ENCODE measurements around the gene PPFIA4. TPM values are rescaled to one million over a fixed set of nuclear protein-coding genes. Genes with fewer than 3 reads are reported as not detected.
"Not testable (repeated sequence)": the region's sequence is repeated elsewhere in the genome, so short reads cannot be mapped to it uniquely, and the experiment has no call there.

The PPFIA4 gene
- polyA plus RNA-seq, 1 experiment: 3.8 TPM

DNA sequence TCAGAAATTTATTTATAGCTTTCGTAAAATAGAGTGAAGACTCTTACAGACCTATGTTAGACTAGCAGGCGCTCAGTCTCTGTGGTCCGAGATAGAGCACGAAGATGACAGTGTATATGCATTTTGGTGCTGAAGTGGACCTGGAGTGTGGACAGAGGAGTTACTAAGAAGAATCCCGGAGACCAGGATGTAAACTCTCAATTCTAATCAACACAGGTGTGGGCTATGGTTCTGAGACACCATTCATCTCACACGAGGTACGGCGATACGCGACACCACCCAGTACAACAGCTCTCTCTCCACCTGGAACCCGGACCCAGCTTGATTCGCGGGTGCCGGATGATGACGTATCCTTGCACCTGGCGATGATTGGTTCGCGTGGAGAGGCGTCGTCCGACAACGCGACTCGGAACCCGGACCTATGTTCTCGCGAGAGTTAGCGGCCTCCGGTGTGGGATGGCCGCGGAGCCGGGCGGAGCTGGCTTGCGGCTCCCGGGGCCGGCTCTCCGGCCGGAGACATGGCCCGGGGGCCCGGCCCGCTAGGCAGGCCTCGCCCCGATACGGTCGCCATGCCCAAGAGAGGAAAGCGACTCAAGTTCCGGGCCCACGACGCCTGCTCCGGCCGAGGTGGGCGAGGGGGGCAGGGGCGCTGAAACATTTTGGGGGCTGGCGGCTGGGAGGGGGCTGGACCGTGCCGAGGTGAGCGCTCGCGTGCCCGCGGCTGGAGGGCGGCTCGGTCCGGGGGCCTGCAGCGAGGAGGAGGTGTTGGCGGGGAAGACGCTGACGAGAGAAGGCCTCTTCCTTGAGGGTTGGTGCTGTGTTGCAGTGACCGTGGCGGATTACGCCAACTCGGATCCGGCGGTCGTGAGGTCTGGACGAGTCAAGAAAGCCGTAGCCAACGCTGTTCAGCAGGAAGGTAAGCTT is 19.1 kb upstream of the PPFIA4 start, which contains the start of gene TMEM183A:
Gene TMEM183A, plus strand, starts transcription at position 427 of the 924 bp plus-strand sequence. Its CDS starts 92 bp downstream, at position 519.
- H3K27me3 ChIP-seq (ENCODE audit: control insufficient read depth, insufficient read depth, low read length): no peaks in the 10 kb centered on the region
- CTCF ChIA-PET: interaction anchor here (0.5 to 2.0 kb wide), 8 partner anchors 9 to 399 kb away, joined by 3 to 7 read pairs (median 4); partner anchors contain the start of gene KLHL12
- DNase-seq (ENCODE audit: low read depth): peak; percentile 73
- H3K4me3 ChIP-seq (ENCODE audit: low read depth, low read length): peak within 1 kb of the TSS; percentile 93
- peaks cover 2% of the 10 kb centered on the region; the same call in 1 of the 2 replicates for H3K36me3 ChIP-seq (ENCODE audit: control insufficient read depth, insufficient read depth, low read length)
- TF ChIP-seq, protein P1, sequence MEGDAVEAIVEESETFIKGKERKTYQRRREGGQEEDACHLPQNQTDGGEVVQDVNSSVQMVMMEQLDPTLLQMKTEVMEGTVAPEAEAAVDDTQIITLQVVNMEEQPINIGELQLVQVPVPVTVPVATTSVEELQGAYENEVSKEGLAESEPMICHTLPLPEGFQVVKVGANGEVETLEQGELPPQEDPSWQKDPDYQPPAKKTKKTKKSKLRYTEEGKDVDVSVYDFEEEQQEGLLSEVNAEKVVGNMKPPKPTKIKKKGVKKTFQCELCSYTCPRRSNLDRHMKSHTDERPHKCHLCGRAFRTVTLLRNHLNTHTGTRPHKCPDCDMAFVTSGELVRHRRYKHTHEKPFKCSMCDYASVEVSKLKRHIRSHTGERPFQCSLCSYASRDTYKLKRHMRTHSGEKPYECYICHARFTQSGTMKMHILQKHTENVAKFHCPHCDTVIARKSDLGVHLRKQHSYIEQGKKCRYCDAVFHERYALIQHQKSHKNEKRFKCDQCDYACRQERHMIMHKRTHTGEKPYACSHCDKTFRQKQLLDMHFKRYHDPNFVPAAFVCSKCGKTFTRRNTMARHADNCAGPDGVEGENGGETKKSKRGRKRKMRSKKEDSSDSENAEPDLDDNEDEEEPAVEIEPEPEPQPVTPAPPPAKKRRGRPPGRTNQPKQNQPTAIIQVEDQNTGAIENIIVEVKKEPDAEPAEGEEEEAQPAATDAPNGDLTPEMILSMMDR (IDR thresholded peaks at IDR 0.05; ENCODE audit: insufficient read depth, low read depth, low read length): no peak
- POLR2A ChIA-PET: interaction anchor here (0.6 to 0.7 kb wide), 3 partner anchors 19 to 199 kb away, joined by 3 read pairs; partner anchors contain the start of genes KDM5B and PPFIA4

DNA sequence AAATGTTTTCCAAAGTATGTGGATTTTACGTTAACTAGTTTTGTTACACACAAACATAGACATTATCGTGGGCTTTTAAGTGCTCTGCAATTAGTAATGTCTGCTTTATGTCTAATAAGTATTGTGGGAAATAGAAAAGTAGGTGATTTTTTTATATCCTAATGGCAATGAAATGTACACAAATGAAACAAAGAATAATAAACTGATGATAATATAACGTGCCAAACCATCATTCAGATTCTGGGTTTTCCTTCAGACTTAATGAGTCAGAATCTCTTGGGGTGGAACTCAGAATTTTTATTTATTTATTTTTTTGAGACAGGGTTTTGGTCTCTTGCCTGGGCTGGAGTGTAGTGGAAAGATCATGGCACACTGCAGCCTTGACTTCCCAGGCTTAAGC is 17.1 kb upstream of the PPFIA4 start:
- CTCF ChIA-PET: interaction anchor here (0.8 to 1.9 kb wide), 4 partner anchors 10 to 260 kb away, joined by 3 to 10 read pairs (median 4); partner anchors contain the start of gene PPFIA4
- POLR2A ChIA-PET: no interaction called here
- Histone ChIP-seq H3K4me3 (ENCODE audit: low read depth, low read length) (no peak overlapping the region), H3K36me3 (ENCODE audit: control insufficient read depth, insufficient read depth, low read length) (peaks cover 5% of the 10 kb centered on the region), H3K27me3 (ENCODE audit: control insufficient read depth, insufficient read depth, low read length) (no peaks in the 10 kb centered on the region)
- TF ChIP-seq, protein P1 (IDR thresholded peaks at IDR 0.05; ENCODE audit: insufficient read depth, low read depth, low read length): no peak
- no peak for DNase-seq (ENCODE audit: low read depth)

DNA sequence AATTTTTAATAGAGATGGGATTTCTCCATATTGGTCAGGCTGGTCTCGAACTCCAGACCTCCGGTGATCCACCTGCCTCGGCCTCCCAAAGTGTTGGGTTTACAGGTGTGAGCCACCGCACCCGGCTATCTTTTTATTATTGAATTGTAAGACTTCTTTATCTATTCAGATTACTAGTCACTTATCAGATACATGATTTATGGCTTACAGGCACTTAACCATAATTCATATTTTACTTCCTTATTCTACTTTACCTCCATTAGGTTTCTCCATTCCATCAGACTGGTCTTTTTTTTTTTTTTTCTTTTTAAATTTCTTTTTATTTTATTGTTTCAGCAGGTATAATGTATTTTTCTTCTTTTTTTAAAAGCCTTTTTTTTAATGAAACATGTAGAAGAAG is 14.7 kb upstream of the PPFIA4 start:
- TF ChIP-seq, protein P1 (IDR thresholded peaks at IDR 0.05; ENCODE audit: insufficient read depth, low read depth, low read length): no peak
- ChIA-PET POLR2A (no interaction called here), CTCF (no interaction called here)
- DNase-seq (ENCODE audit: low read depth): no peak
- Histone ChIP-seq H3K27me3 (ENCODE audit: control insufficient read depth, insufficient read depth, low read length) (no peaks in the 10 kb centered on the region), H3K36me3 (ENCODE audit: control insufficient read depth, insufficient read depth, low read length) (peaks cover 13% of the 10 kb centered on the region), H3K4me3 (ENCODE audit: low read depth, low read length) (no peak overlapping the region)

DNA sequence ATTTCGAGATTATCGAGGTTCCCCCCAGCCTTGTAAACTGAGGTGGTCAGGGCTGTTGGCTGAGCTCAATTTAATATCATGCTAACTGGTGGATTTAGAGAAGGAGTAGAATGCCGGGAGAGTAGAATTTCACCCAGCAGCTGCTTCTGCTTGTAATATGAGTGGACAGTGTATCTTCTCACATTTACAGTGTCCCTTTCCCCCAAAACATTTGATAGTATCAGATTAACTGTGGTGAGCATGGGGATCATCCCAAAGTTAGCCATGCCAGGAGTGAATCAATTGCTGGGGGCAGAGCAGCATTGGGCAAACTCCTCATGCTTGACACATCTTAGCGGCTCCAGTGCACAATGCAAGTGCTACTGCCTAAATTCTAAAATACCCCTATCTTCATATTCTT is 9.2 kb upstream of the PPFIA4 start:
- ChIA-PET CTCF (interaction anchor here (0.9 kb wide), 1 partner anchor 18 kb away, joined by 3 read pairs; no protein-coding TSS in a partner anchor), POLR2A (no interaction called here)
- no peak for DNase-seq (ENCODE audit: low read depth)
- H3K4me3 ChIP-seq (ENCODE audit: low read depth, low read length): no peak overlapping the region
- TF ChIP-seq, protein P1 (IDR thresholded peaks at IDR 0.05; ENCODE audit: insufficient read depth, low read depth, low read length): no peak
- H3K27me3 ChIP-seq (ENCODE audit: control insufficient read depth, insufficient read depth, low read length): no peaks in the 10 kb centered on the region
- H3K36me3 ChIP-seq (ENCODE audit: control insufficient read depth, insufficient read depth, low read length): peaks cover 30% of the 10 kb centered on the region

DNA sequence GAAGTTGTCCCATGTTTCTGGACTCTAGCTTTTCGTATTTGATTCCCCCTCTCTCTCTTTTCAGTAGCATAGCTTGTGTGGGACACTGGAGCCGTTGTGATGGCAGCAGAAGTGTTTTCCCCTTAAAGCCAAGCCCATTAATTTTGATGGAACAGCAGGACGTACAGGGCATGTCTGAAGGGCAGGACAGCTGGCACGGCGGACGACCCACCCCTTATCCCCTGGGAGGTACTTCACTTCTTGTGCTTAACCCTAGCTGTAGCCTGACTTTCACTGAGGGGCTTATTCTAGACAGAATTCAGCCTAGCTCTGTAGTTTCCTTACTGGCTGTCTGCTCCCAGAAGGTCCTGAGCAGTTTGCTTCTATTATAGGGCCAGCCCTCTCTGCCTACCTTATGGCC is 8.6 kb upstream of the PPFIA4 start:
- Histone ChIP-seq H3K27me3 (ENCODE audit: control insufficient read depth, insufficient read depth, low read length) (no peaks in the 10 kb centered on the region), H3K36me3 (ENCODE audit: control insufficient read depth, insufficient read depth, low read length) (peaks cover 30% of the 10 kb centered on the region), H3K4me3 (ENCODE audit: low read depth, low read length) (no peak overlapping the region)
- POLR2A ChIA-PET: no interaction called here
- DNase-seq (ENCODE audit: low read depth): no peak
- CTCF ChIA-PET: no interaction called here
- TF ChIP-seq, protein P1 (IDR thresholded peaks at IDR 0.05; ENCODE audit: insufficient read depth, low read depth, low read length): no peak

DNA sequence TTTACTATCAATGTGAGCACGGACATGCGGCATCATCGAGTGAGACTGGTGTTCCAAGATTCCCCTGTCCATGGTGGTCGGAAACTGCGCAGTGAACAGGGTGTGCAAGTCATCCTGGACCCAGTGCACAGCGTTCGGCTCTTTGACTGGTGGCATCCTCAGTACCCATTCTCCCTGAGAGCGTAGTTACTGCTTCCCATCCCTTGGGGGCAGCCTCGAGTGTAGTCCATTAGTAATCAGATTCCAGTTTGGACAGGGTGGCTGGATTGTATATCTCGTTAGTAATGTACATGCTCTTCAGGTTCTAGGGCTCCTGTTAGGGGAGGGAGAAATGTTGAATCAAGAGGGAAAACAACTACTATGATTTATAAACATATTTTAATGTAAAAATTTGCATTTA is 3.4 kb upstream of the PPFIA4 start:
- POLR2A ChIA-PET: not testable (repeated sequence)
- CTCF ChIA-PET: interaction anchor here (0.6 to 2.1 kb wide), 5 partner anchors 10 to 246 kb away, joined by 3 to 5 read pairs (median 3); no protein-coding TSS in a partner anchor

More for the DNA sequence above, 3.4 kb upstream of the PPFIA4 start:
- H3K36me3 ChIP-seq (ENCODE audit: control insufficient read depth, insufficient read depth, low read length): peaks cover 13% of the 10 kb centered on the region
- H3K27me3 ChIP-seq (ENCODE audit: control insufficient read depth, insufficient read depth, low read length); H3K4me3 ChIP-seq (ENCODE audit: low read depth, low read length); DNase-seq (ENCODE audit: low read depth): not testable (repeated sequence)
